CD4-positive, alpha-beta T cell treated with Interleukin-6 at 100 ng/mL for 8 hours (primary cell): ENCODE results near the gene CHRNA9.

ENCODE experiments used
- DNase-seq: peaks from one replicate; pipeline ENCODE4 v3.0.0-alpha.2; 2020; ENCODE audit warnings: mixed read lengths, low spot score

Gene CHRNA9

GRCh38 chr4:40340030-40340429 is 4.9 kb downstream of the CHRNA9 start:
- DNase-seq = no peak

DNA sequence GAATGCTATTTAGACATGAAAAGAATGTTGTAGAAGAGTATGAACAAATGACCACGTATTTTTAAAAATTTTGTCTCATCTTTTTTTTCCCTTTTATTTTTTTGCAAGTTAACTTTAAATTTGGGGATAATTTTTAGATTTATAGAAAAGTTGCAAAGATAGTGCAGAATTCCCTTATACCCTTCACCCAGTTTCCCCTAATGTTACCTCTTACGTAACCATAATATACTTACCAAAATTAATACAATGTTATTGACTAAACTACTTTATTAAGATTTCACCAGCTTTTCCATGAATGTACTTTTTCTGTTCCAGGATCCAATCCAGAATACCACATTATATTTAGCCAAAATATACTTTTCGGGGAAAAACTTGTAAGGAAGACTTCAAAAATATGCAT is 12.3 kb downstream of the CHRNA9 start:
- no peak for DNase-seq

DNA sequence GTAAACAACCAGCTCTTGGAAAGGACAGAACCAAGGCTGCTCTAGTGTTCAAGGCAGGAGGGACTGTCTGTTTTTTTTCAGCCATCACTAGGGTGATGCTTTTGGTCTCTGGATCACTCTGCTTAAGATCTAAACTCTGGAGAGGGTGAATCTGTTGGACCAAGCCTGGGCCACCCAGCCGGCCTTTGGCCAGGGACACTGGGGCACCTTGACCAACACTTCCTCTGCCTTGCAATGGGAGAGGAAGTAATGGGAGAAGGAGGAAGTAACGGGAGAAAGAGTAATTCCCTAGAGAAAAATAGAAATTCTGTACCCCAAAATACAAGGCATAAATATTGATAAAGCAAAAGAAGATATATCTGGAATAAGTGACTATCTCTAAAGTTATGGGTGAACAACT is 12.9 kb downstream of the CHRNA9 start:
- DNase-seq = no peak

GRCh38 chr4:40349561-40350198 is 14.5 kb downstream of the CHRNA9 start:
- DNase-seq = no peak

DNA sequence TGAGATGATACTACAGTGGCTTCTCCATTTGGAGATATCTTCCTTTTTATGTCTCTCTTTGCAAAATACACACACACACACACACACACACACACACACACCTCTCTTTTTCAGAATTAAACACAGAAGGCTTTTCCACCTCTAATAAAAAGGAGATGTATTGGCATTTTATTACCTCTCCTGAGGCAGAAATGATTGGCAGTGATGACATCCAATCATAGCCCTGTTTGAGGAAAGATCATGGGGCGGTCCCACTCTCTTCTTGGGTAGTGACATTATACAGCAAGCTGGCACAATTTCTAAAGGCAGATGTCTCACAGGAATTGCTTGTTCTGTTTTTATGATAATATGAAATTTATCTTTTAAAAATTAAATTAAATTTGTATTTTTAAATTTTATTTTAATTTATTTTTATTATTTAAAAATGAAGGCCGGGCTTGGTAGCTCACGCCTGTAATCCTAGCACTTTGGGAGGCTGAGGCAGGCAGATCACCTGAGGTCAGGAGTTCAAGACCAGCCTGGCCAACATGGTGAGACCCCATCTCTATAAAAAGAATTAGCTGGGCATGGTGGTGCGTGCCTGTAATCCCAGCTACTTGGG is 15.6 kb downstream of the CHRNA9 start:
- DNase-seq = no peak

DNA sequence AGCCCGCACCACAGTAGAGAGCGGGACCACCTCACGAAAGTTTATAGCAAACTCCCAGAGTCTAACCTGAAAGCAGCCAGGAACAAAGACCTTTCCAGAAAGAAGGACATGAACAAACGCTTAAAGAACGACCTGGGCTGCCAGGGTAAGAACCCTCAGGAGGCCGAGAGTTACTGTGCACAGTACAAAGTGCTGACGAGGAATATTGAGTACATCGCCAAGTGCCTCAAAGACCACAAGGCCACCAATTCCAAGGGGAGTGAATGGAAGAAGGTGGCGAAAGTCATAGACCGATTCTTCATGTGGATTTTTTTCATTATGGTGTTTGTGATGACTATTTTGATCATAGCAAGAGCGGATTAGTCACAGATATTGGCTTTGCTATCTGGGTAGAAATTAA is 19.0 kb downstream of the CHRNA9 start:
- DNase-seq = no peak

GRCh38 chr4:40355131-40355530 is 20.0 kb downstream of the CHRNA9 start:
- DNase-seq = no peak

DNA sequence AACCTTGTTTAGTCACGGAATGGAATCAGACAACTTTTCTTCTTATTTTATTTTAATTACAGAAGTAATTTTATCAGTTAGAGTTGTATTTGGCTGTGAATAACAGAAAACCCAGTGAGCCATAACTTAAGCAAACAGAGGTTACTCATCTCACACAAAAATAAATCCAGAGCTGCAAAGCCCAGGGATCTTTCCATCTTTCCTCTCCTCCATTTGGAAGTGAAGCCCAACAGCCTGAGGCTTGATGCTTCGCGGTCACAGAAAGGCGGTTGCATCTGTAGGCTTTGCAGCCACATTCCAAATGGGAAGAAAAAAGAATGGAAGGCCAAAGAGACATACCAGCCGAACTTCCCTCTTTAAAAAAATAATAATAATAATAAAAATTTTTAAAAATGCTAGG is 22.6 kb downstream of the CHRNA9 start:
- no peak for DNase-seq

DNA sequence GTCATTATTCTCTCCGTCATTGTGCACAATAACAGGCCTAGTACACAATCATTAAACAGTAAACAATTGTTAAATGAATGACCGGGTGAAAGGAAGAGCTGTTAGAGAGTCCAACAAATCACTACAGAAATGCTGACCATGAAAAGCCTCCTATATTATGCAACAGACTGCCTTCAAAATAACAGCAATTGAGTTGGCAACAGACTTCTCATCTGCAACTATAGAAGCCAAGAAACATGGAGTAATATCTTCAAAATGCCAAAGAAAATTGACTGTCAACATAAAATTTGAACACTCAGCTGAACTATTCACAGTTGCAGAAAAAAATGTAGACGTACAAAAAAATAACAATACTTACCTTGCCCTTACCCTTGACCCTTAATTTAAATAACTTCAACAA is 26.2 kb downstream of the CHRNA9 start:
- no peak for DNase-seq

- DNase-seq = no peak
These were observed 28.3 kb downstream of the CHRNA9 start for GRCh38 chr4:40363382-40363920.

GRCh38 chr4:40363945-40364344 is 28.8 kb downstream of the CHRNA9 start:
- DNase-seq = no peak

DNA sequence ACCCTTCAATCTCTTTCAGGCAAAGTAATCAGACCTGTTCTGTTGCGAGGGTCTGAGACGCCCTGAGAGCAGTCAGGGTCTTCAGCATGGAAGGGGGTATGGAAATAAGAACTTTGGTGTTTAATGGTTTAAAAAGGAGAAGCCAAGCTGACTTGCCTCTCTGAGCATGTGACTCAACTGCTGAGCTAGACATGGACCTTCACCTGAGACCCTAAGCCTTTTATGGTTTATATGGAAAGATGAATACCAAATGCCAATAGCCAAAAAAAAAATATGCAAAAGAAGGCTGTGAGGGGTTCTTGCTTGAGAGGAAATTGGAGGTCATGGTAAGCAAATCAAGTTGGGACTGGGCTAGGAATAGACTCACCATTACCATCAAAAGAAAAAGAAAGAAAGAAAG is 30.6 kb downstream of the CHRNA9 start:
- no peak for DNase-seq

GRCh38 chr4:40367451-40367850 is 32.3 kb downstream of the CHRNA9 start:
- DNase-seq = no peak

DNA sequence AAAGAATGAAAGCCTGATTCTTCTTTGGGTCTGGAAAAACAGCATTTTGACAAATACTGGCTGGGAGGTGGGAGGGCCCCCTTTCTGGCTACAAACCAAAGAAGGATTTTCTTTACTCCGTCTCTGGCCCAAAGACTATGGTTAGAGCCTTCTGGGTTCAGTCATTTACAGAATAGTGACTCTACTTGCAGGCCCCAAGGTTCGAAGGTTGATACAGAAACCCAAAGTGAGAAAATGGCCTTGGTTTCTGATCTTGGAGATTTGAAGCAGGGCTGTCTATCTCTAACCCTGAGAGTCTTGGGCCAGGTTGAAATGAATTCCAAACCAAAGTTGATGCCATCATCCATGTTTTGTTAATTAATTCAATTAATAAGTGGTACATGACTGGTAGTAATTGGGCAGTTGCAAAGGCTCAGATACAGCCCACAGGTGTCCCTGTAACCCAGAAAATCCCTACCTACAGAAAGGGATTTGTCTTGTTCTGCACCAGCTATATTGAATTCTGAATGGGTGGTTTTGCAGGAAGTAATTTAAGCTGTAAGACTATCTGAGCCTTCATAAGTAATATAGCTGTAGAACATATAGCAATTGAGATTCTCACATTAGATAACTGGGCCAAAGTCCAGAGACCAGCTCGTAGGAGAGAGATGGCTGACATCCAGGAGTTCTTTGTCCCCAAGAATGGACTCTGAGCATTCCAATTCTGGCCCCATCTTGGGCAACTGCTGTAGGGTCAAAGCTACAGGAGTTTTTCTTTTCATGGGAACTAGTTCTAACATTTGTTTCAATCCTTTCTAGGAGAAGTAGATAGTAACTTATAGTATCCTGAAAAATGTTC is 34.5 kb downstream of the CHRNA9 start:
- no peak for DNase-seq

- no peak for DNase-seq
These were observed 37.5 kb downstream of the CHRNA9 start for GRCh38 chr4:40372651-40373050.

- no peak for DNase-seq
These were observed 38.5 kb downstream of the CHRNA9 start for GRCh38 chr4:40373636-40374035.

DNA sequence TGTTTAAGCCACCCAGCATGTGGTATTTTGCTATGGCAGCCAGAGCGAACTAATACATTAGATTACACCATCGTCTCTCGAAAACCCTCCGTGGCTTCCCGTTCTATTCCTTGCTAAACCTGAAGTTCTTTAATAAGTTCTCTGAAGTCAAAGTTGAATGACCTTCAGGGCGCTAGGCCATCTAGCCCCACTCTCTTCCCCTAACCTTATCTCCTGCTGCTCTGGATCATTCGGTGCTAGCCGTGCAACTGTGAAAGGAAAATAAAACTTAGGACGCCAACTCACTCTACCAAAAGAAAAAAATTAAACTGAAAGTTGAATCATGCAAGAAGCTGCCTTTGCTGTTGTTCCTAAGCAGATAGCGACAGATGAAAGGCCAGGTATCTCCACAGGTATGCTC is 40.0 kb downstream of the CHRNA9 start:
- no peak for DNase-seq

DNA sequence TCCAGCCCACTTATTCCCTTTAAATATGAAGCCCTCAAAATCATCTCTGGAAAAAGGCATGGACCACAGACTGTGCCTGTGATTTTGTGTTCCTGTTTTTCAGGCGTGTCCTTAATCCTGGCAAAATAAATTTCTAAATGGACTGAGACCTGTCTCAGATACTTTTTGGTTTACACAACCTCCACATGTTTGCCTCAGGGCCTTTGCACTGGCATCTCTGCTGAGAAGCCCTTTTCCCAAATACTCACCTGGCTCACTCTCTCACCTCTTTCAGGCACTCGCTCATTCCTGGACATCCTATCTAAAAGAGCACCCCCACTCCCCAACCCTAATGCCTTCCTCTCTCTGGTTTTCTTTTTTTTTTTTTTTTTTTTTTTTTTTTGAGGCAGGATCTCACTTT is 40.5 kb downstream of the CHRNA9 start:
- no peak for DNase-seq

- DNase-seq = no peak
These were observed 42.6 kb downstream of the CHRNA9 start for GRCh38 chr4:40377512-40378365.

DNA sequence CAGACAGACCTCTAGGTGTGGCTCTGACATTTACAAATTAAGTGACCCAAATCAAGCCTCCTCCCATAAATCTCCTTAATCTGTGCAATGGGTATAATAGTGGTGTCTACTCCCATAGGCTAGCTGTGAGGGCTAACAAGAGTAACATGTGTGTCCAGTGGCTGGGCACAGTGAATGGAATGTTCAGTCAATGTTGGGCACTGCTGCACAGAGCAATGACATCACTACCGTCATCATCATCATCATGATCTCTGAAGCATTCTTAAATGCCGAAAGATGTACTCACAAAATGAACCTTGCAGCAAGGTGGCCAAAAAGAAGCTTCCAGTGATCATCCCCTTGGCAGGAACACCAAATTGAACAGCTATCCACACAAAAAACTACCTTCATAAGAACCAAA is 43.5 kb downstream of the CHRNA9 start:
- DNase-seq = no peak

GRCh38 chr4:40379248-40379647 is 44.1 kb downstream of the CHRNA9 start:
- no peak for DNase-seq

GRCh38 chr4:40380647-40381046 is 45.5 kb downstream of the CHRNA9 start:
- DNase-seq = no peak
